ENCODE data around the gene ADAMTS2.

The ADAMTS2 gene

GRCh38 chr5:179271428-179271734, 73.9 kb downstream of the ADAMTS2 start:
- DNase-seq (ENCODE audit: low spot score in 2 of 2) = no peak
- Histone ChIP-seq H3K4me3 (no peak overlapping the region), H3K9me3 (no peaks in the 10 kb centered on the region), H3K36me3 (replicated peaks) (no peaks in the 10 kb centered on the region), H3K27me3 (ENCODE audit: low read depth) (no peaks in the 10 kb centered on the region), H3K4me1 (no peaks in the 10 kb centered on the region)
- in situ Hi-C loops (cut with MboI; ENCODE audit: low sequenced_read_pairs) = no loop called here

- in situ Hi-C loops (cut with MboI; ENCODE audit: low sequenced_read_pairs) = no loop called here
- H3K27me3 ChIP-seq (ENCODE audit: low read depth) = no peaks in the 10 kb centered on the region
- DNase-seq (ENCODE audit: low spot score in 2 of 2) = no peak
- H3K4me3 ChIP-seq = no peak overlapping the region
- H3K36me3 ChIP-seq (replicated peaks) = no peaks in the 10 kb centered on the region
- no peaks in the 10 kb centered on the region for H3K9me3 ChIP-seq
- H3K4me1 ChIP-seq = no peaks in the 10 kb centered on the region
Measured at GRCh38 chr5:179270581-179271427, 74.5 kb downstream of the ADAMTS2 start.

GRCh38 chr5:179269781-179270543, 75.3 kb downstream of the ADAMTS2 start:
- no peak for DNase-seq (ENCODE audit: low spot score in 2 of 2)
- Histone ChIP-seq H3K36me3 (replicated peaks) (no peaks in the 10 kb centered on the region), H3K27me3 (ENCODE audit: low read depth) (no peaks in the 10 kb centered on the region), H3K9me3 (no peaks in the 10 kb centered on the region), H3K4me3 (no peak overlapping the region), H3K4me1 (no peaks in the 10 kb centered on the region)
- in situ Hi-C loops (cut with MboI; ENCODE audit: low sequenced_read_pairs) = no loop called here

DNA sequence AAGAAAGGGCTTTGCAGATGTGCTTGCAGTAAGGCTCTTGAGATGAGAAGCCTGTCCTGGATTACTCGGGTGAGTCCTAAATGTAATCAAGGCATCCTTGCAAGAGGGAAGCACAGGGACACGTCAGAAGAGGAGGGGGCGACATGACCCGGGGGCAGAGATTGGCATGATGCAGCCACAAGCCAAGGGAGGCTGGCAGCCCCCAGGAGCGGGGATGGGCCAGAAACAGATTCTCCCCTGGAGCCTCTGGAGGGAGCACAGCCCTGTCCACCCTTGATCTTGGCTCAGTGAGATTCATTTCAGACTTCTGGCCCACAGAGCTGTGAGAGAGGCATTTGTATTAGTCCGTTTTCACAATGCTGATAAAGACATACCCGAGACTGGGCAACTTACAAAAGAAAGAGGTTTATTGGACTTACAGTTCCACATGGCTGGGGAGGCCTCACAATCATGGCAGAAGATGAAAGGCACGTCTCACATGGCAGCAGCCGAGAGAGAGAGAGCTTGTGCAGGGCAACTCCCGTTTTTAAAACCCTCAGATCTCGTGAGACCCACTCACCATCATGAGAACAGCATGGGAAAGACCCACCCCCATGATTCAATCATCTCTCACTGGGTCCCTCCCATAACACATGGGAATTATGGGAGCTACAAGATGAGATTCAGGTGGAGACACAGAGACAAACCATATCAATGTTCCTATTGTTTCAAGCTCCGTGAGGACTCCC, 76.1 kb downstream of the ADAMTS2 start:
- no peaks in the 10 kb centered on the region for H3K36me3 ChIP-seq (replicated peaks)
- H3K4me3 ChIP-seq = no peak overlapping the region
- no peaks in the 10 kb centered on the region for H3K27me3 ChIP-seq (ENCODE audit: low read depth)
- no peaks in the 10 kb centered on the region for H3K4me1 ChIP-seq
- peak in 1 of 2 experiments; percentile 3 for DNase-seq (ENCODE audit: low spot score in 2 of 2)
- in situ Hi-C loops (cut with MboI; ENCODE audit: low sequenced_read_pairs) = no loop called here
- no peaks in the 10 kb centered on the region for H3K9me3 ChIP-seq

DNA sequence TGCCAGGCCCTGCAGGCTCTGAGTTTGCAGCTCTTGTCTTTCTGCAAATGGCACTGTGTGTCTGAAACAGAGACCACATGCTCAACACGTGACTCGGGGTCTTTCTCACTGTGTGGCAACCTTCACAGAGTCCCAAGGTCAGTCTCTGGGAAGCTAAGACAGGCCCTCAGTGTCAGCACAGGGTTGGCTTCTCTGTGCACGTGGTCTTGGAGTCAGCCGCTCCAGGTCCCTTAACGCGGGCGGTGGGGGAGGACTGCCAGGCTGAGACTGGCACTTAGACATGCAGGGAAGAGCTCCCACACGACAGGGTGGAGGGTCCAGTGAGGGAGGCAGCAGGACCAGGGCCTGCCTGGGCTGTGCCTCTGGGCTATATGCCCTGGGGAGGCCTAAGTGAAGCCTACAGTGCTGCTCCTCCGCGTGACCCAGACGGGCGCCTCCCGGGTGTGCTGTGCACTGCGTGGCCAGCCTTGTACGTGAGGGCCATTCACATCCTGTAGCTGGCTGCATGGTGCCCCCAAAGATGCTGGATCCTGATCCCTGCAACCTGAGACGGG, 76.8 kb downstream of the ADAMTS2 start:
- in situ Hi-C loops (cut with MboI; ENCODE audit: low sequenced_read_pairs) = no loop called here
- DNase-seq (ENCODE audit: low spot score in 2 of 2) = peak in 1 of 2 experiments; percentile 2
- Histone ChIP-seq H3K36me3 (replicated peaks) (no peaks in the 10 kb centered on the region), H3K27me3 (ENCODE audit: low read depth) (no peaks in the 10 kb centered on the region), H3K4me1 (no peaks in the 10 kb centered on the region), H3K4me3 (no peak overlapping the region), H3K9me3 (no peaks in the 10 kb centered on the region)

GRCh38 chr5:179267671-179268083, 77.6 kb downstream of the ADAMTS2 start:
- peak in 1 of 2 experiments; percentile 2 for DNase-seq (ENCODE audit: low spot score in 2 of 2)
- H3K27me3 ChIP-seq (ENCODE audit: low read depth) = no peaks in the 10 kb centered on the region
- H3K4me1 ChIP-seq = no peaks in the 10 kb centered on the region

DNA sequence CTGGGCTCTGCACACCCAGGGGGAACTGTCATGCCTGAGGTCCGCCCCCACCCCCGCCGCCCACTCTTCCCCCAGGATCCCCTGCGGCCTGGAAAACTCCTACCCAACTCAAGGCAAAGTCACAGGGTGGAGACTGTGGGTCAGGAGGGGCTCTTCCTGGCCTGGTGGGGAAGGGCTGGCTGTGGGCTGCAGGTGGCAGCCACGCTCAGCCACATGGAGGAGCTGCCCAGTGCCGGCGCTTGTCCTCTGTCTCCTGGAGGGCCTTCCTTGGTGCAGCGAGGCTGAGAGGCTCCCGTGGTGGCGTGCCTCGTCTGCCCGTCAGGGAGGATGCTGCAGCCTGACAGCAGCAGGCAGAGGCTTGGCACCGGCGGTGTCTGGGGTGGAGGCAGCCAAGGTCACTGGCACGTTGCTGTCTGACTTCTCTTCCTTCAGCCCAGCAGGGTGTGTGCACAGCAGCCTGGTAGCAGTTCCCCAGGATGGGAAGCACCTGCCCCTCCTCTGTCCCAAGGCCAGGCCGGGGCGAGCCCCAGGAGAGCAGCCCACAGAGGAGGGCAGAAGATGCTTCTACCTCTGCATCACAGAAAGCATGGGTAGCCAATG, 78.1 kb downstream of the ADAMTS2 start:
- no peaks in the 10 kb centered on the region for H3K36me3 ChIP-seq (replicated peaks)
- no peak overlapping the region for H3K4me3 ChIP-seq
- DNase-seq (ENCODE audit: low spot score in 2 of 2) = no peak
- no peaks in the 10 kb centered on the region for H3K27me3 ChIP-seq (ENCODE audit: low read depth)
- in situ Hi-C loops (cut with MboI; ENCODE audit: low sequenced_read_pairs) = no loop called here
- H3K9me3 ChIP-seq = no peaks in the 10 kb centered on the region
- no peaks in the 10 kb centered on the region for H3K4me1 ChIP-seq

More at GRCh38 chr5:179267671-179268083, 77.6 kb downstream of the ADAMTS2 start:
- in situ Hi-C loops (cut with MboI; ENCODE audit: low sequenced_read_pairs) = no loop called here
- H3K36me3 ChIP-seq (replicated peaks) = no peaks in the 10 kb centered on the region
- H3K9me3 ChIP-seq = no peaks in the 10 kb centered on the region
- H3K4me3 ChIP-seq = no peak overlapping the region

DNA sequence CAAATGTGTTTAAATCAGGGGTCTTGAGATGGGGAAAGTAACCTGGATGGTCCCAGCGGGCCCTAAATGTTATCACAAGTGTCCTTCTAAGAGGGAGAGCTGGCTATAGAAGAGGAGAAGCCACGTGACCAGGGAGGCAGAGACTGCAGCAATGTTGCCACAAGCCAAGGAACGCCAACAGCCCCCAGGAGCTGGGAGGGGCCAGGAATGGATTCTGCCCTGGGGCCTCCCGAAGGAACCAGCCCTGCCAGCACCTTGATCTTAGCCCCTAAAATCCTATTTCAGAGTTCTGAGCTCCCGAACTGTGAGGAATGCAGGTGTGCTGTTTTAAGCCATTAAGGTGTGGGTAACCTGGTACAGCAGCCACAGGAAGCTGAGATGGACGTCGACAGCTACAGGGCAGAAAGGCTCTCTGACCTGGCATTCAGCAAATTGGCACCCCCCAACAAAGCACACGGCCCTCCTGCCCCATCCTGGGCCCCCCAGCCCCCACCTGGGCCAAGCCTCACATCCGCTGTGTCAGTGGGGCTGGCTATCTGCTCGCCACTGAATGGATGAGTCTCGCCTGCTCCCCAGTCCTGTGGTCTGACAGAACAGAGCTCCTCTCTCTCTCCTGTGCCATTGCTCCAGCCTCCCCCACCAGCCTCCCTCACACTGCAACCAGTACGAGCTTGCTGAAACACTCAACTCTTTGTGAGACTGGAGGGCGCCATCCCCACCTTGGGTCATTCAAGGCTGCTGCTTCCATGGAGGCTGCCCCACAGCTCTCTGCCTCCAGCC, 78.8 kb downstream of the ADAMTS2 start:
- DNase-seq (ENCODE audit: low spot score in 2 of 2) = peak in 1 of 2 experiments; percentile 2
- Histone ChIP-seq H3K4me3 (no peak overlapping the region), H3K27me3 (ENCODE audit: low read depth) (no peaks in the 10 kb centered on the region), H3K9me3 (no peaks in the 10 kb centered on the region), H3K36me3 (replicated peaks) (no peaks in the 10 kb centered on the region), H3K4me1 (no peaks in the 10 kb centered on the region)
- in situ Hi-C loops (cut with MboI; ENCODE audit: low sequenced_read_pairs) = no loop called here

GRCh38 chr5:179265514-179266290, 79.6 kb downstream of the ADAMTS2 start:
- Histone ChIP-seq H3K27me3 (ENCODE audit: low read depth) (no peaks in the 10 kb centered on the region), H3K4me1 (no peaks in the 10 kb centered on the region), H3K36me3 (replicated peaks) (no peaks in the 10 kb centered on the region), H3K4me3 (no peak overlapping the region), H3K9me3 (no peaks in the 10 kb centered on the region)
- in situ Hi-C loops (cut with MboI; ENCODE audit: low sequenced_read_pairs) = no loop called here
- DNase-seq (ENCODE audit: low spot score in 2 of 2) = peak in 1 of 2 experiments; percentile 3

DNA sequence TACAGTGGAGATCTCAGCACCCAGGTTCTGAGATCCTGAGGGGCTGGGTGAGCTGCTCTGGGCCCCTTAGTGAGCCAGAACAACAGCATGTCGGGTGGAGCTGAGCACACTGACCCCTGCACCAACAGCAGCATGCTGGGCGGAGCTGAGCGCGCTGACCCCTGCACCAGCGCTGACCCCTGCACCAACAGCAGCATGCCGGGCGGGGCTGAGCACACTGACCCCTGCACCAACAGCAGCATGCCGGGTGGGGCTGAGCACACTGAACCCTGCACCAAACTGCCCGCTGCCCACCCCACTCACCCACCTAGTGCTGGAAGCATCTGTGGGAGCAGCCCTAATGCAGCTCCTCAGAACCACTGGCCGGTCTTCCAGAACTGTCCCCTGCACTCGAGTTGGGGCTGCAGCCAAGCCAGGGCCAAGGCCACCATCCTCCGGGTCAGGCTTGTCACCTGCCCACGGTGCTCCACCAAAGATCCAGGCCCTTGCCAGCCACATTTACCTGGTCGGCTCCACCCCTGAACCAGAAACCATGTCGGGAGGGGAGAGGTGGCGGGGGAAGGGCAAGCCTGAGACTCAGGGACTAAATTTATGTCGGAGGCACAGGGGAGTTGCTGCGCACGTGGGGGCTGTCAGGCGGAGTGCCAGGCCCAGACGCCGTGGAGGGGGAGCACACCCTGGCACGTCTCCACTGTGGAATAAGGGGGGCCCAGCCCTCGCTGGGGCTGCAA, 80.3 kb downstream of the ADAMTS2 start:
- Histone ChIP-seq H3K36me3 (replicated peaks) (no peaks in the 10 kb centered on the region), H3K4me1 (no peaks in the 10 kb centered on the region), H3K9me3 (no peaks in the 10 kb centered on the region), H3K4me3 (no peak overlapping the region), H3K27me3 (ENCODE audit: low read depth) (no peaks in the 10 kb centered on the region)
- in situ Hi-C loops (cut with MboI; ENCODE audit: low sequenced_read_pairs) = no loop called here
- DNase-seq (ENCODE audit: low spot score in 2 of 2) = peak in 1 of 2 experiments; percentile 5

DNA sequence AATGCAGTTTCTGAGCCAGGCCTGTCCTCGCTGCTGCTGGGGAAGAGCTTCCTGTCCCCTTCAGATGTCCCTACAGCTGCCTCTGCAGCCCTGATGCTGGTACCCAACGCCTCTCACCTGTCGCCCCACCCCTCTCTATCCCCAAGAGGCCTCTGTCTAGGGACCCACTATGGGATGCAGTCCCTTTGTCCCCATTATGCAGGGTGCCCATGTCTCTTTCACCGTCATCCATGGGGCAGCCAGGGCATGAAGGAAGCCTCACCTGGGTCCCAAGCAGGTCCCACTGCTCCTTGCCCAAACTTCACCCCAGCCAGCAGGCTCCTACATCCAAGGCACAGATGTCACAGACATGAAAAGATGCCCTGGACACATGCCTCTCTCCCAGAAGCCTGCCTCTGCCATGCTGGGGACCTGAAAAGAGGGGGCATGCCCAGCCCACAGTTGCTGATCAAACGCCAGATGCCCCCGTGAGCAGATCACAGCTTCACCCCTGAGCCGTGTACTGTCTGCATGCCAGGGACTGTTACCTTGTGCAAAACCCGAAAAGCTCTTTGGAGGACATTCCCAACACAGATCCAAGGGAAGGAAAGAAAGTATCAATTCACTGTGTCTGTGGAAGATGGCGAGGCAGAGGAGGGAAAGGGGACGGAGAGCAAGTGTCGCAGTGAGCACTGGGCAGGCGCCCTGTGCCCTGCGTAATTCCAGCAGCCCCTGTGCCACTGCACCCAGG, 81.0 kb downstream of the ADAMTS2 start:
- DNase-seq (ENCODE audit: low spot score in 2 of 2) = no peak
- H3K27me3 ChIP-seq (ENCODE audit: low read depth) = no peaks in the 10 kb centered on the region
- H3K4me3 ChIP-seq = no peak overlapping the region
- H3K36me3 ChIP-seq (replicated peaks) = no peaks in the 10 kb centered on the region
- in situ Hi-C loops (cut with MboI; ENCODE audit: low sequenced_read_pairs) = no loop called here
- H3K4me1 ChIP-seq = no peaks in the 10 kb centered on the region
- H3K9me3 ChIP-seq = no peaks in the 10 kb centered on the region

Measured in HAP-1 (cell line).